NCI-H1105 (cell line): ENCODE data around the gene PNPLA3.

Source experiments
- DNase-seq: peaks from one replicate; lab custom pipeline; 2025; lab: John Stamatoyannopoulos, UW

PNPLA3 gene

GRCh38 chr22:43994006-43994405, 70.4 kb downstream of the PNPLA3 start:
- no peak for DNase-seq

GRCh38 chr22:43994416-43994815, 70.8 kb downstream of the PNPLA3 start:
- no peak for DNase-seq

- no peak for DNase-seq
Observed at GRCh38 chr22:43995057-43995685, 71.6 kb downstream of the PNPLA3 start.

- DNase-seq = no peak
Observed at GRCh38 chr22:43995798-43996169, 72.2 kb downstream of the PNPLA3 start.

- no peak for DNase-seq
Observed at GRCh38 chr22:43996170-43996980, 72.8 kb downstream of the PNPLA3 start.

GRCh38 chr22:43996981-43997265, 73.3 kb downstream of the PNPLA3 start:
- no peak for DNase-seq
